ENCODE data around the gene AMER2. TPM values are rescaled to one million over a fixed set of nuclear protein-coding genes. Genes with fewer than 3 reads are reported as not detected.

The AMER2 gene
- total and polyA plus RNA-seq, 9 of the 15 experiments (the other 6 are each of a cell fraction or from before 2014, with no cell fraction given) = not detected

GRCh38 chr13:25190256-25190655 is 18.2 kb upstream of the AMER2 start:
- H3K36me3 ChIP-seq (ENCODE audit: control insufficient read depth, insufficient read depth, low read length) = no peaks in the 10 kb centered on the region
- no peaks in the 10 kb centered on the region for H3K79me2 ChIP-seq (ENCODE audit: control insufficient read depth, insufficient read depth, low read length)
- FAIRE-seq (no peak), DNase-seq (ENCODE audit: extremely low read depth in 1 of 4, low spot score in 3 of 4) (no peak), ATAC-seq (no peak)
- in situ Hi-C loops (cut with MboI) (no loop called here), intact Hi-C loops (cut with micrococcal nuclease) (no loop called here)
- no TSS peak for BruUV-seq (replicated peaks)
- H3K9me1 ChIP-seq (ENCODE audit: control insufficient read depth, insufficient read depth, low read length) = no peaks in the 10 kb centered on the region
- TF ChIP-seq DPF2 (IDR thresholded peaks at IDR 0.05) (no peak), ZNF696 (CRISPR knock-in tag; conservative IDR thresholded peaks at IDR 0.05) (no peak), ZNF444 (CRISPR knock-in tag; IDR thresholded peaks at IDR 0.05) (no peak)
- H3K27me3 ChIP-seq (ENCODE audit: control insufficient read depth in 2 of 2, insufficient read depth in 2 of 2, low read length in 2 of 2) = peaks cover 11 to 18% of the 10 kb centered on the region in 2 experiments; a peak in 4 of 5 replicates
- POLR2A ChIA-PET = no interaction called here
- H3K27ac ChIP-seq (ENCODE audit: extremely low read depth, low read depth, low read length) = no peak overlapping the region
- CTCF ChIA-PET (ENCODE audit: low intra/inter-chr PET ratio) = no interaction called here
- no peak overlapping the region for H3K4me2 ChIP-seq (ENCODE audit: insufficient read depth, low read length)
- H4K20me1 ChIP-seq (replicated peaks; ENCODE audit: control insufficient read depth, insufficient read depth, low read length) = no peaks in the 10 kb centered on the region
- H3K4me1 ChIP-seq (replicated peaks in 1 of 2; ENCODE audit: control insufficient read depth in 2 of 2, insufficient read depth in 2 of 2, low read length in 2 of 2) = no peaks in the 10 kb centered on the region
- no peak overlapping the region for H3K9ac ChIP-seq (ENCODE audit: insufficient read depth in 1 of 2, low read depth in 2 of 2, low read length in 2 of 2)
- H3K9me3 ChIP-seq (replicated peaks; ENCODE audit: control insufficient read depth, insufficient read depth, low read depth, low read length) = no peaks in the 10 kb centered on the region
- 0% methylated on average over 5 of the region's 5 CpGs for WGBS (ENCODE audit: insufficient coverage, low coverage, missing lambda C conversion rate)
- H3K4me3 ChIP-seq = no peak overlapping the region
- H2AFZ ChIP-seq (ENCODE audit: low read depth, low read length) = no peak overlapping the region

GRCh38 chr13:25187596-25187995 is 15.5 kb upstream of the AMER2 start:
- Histone ChIP-seq H3K4me1 (replicated peaks in 1 of 2; ENCODE audit: control insufficient read depth in 2 of 2, insufficient read depth in 2 of 2, low read length in 2 of 2) (no peaks in the 10 kb centered on the region), H2AFZ (ENCODE audit: low read depth, low read length) (no peak overlapping the region), H3K36me3 (ENCODE audit: control insufficient read depth, insufficient read depth, low read length) (no peaks in the 10 kb centered on the region), H3K27ac (ENCODE audit: extremely low read depth, low read depth, low read length) (no peak overlapping the region), H3K4me2 (ENCODE audit: insufficient read depth, low read length) (no peak overlapping the region), H4K20me1 (replicated peaks; ENCODE audit: control insufficient read depth, insufficient read depth, low read length) (no peaks in the 10 kb centered on the region), H3K9me3 (replicated peaks; ENCODE audit: control insufficient read depth, insufficient read depth, low read depth, low read length) (no peaks in the 10 kb centered on the region), H3K27me3 (ENCODE audit: control insufficient read depth in 2 of 2, insufficient read depth in 2 of 2, low read length in 2 of 2) (peaks cover 8 to 18% of the 10 kb centered on the region in 2 experiments; a peak in 4 of 5 replicates), H3K9ac (ENCODE audit: insufficient read depth in 1 of 2, low read depth in 2 of 2, low read length in 2 of 2) (no peak overlapping the region), H3K9me1 (ENCODE audit: control insufficient read depth, insufficient read depth, low read length) (no peaks in the 10 kb centered on the region), H3K79me2 (ENCODE audit: control insufficient read depth, insufficient read depth, low read length) (no peaks in the 10 kb centered on the region), H3K4me3 (no peak overlapping the region)
- BruUV-seq (replicated peaks) = no TSS peak
- FAIRE-seq (no peak), ATAC-seq (no peak), DNase-seq (ENCODE audit: extremely low read depth in 1 of 4, low spot score in 3 of 4) (no peak)
- in situ Hi-C loops (cut with MboI) (no loop called here), intact Hi-C loops (cut with micrococcal nuclease) (no loop called here)
- POLR2A ChIA-PET = no interaction called here
- CTCF ChIA-PET (ENCODE audit: low intra/inter-chr PET ratio) = no interaction called here
- WGBS (ENCODE audit: insufficient coverage, low coverage, missing lambda C conversion rate) = 6% methylated on average over 5 of the region's 5 CpGs
- TF ChIP-seq CHD1 (IDR thresholded peaks at IDR 0.05; ENCODE audit: low read length) = no peak
- TF ChIP-seq, protein P1, sequence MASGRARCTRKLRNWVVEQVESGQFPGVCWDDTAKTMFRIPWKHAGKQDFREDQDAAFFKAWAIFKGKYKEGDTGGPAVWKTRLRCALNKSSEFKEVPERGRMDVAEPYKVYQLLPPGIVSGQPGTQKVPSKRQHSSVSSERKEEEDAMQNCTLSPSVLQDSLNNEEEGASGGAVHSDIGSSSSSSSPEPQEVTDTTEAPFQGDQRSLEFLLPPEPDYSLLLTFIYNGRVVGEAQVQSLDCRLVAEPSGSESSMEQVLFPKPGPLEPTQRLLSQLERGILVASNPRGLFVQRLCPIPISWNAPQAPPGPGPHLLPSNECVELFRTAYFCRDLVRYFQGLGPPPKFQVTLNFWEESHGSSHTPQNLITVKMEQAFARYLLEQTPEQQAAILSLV (tag; IDR thresholded peaks at IDR 0.05) = no peak
- TF ChIP-seq ZBTB8A (IDR thresholded peaks at IDR 0.05; ENCODE audit: partially characterized antibody) = no peak
- no peak for TF ChIP-seq ZNF253 (CRISPR knock-in tag; conservative IDR thresholded peaks at IDR 0.05)
- TF ChIP-seq CEBPB (tag; IDR thresholded peaks at IDR 0.05) = no peak
- no peak for TF ChIP-seq U2AF2 (optimal IDR thresholded peaks at IDR 0.05; ENCODE audit: low read depth, low read length)
- TF ChIP-seq, protein P2, sequence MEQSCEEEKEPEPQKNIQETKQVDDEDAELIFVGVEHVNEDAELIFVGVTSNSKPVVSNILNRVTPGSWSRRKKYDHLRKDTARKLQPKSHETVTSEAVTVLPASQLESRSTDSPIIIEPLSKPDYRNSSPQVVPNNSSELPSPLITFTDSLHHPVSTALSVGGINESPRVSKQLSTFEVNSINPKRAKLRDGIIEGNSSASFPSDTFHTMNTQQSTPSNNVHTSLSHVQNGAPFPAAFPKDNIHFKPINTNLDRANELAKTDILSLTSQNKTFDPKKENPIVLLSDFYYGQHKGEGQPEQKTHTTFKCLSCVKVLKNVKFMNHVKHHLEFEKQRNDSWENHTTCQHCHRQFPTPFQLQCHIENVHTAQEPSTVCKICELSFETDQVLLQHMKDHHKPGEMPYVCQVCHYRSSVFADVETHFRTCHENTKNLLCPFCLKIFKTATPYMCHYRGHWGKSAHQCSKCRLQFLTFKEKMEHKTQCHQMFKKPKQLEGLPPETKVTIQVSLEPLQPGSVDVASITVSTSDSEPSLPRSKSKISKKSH (CRISPR knock-in tag; IDR thresholded peaks at IDR 0.05) = no peak
- TF ChIP-seq, protein P3, sequence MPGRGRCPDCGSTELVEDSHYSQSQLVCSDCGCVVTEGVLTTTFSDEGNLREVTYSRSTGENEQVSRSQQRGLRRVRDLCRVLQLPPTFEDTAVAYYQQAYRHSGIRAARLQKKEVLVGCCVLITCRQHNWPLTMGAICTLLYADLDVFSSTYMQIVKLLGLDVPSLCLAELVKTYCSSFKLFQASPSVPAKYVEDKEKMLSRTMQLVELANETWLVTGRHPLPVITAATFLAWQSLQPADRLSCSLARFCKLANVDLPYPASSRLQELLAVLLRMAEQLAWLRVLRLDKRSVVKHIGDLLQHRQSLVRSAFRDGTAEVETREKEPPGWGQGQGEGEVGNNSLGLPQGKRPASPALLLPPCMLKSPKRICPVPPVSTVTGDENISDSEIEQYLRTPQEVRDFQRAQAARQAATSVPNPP (IDR thresholded peaks at IDR 0.05; ENCODE audit: borderline replicate concordance, insufficient read depth, insufficient read length) = no peak
- no peak for TF ChIP-seq ZNF347 (CRISPR knock-in tag; IDR thresholded peaks at IDR 0.05; ENCODE audit: low read depth)
- no peak for TF ChIP-seq TARDBP (IDR thresholded peaks at IDR 0.05)
- no peak for TF ChIP-seq ZFP36 (IDR thresholded peaks at IDR 0.05; ENCODE audit: low read depth, low read length, partially characterized antibody)
- TF ChIP-seq FOXK1 (CRISPR knock-in tag; IDR thresholded peaks at IDR 0.05; ENCODE audit: borderline replicate concordance) = no peak

Data from K562 (cell line).